ENCODE results near the gene UNC79. TPM values are rescaled to one million over a fixed set of nuclear protein-coding genes. Genes with fewer than 3 reads are reported as not detected.
A peak's percentile ranks its signal among the peaks of the same experiment; 100 is the strongest.
"Not testable (repeated sequence)": the region's sequence is repeated elsewhere in the genome, so short reads cannot be mapped to it uniquely, and the experiment has no call there.

Gene UNC79
- polyA plus RNA-seq, 3 donors: 0.01 to 0.02 TPM; not detected in 1

DNA sequence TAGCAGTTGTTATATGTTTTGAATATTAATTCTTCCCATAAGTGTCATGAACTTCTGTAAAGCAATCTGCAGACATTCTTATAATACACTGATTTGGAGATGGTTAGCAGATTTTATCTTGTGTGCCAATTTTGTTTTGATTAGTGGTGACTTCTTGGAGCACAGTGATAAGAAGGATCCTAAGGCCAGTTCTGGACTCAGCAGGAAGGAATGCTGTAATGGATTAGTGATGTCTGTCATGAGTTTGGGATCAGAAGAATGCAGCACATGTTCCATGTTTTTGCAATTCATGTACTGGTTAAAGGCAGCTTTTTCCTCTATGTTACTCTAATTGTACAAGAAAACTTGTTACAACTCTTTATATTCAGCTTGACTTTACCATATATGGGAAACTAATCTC is 91.5 kb downstream of the UNC79 start:
- Mint-ChIP-seq H3K27ac (no peak overlapping the region), H3K9me3 (peaks cover 20 to 45% (median 38%) of the 10 kb centered on the region in 7 donors), H3K4me3 (no peak overlapping the region)

DNA sequence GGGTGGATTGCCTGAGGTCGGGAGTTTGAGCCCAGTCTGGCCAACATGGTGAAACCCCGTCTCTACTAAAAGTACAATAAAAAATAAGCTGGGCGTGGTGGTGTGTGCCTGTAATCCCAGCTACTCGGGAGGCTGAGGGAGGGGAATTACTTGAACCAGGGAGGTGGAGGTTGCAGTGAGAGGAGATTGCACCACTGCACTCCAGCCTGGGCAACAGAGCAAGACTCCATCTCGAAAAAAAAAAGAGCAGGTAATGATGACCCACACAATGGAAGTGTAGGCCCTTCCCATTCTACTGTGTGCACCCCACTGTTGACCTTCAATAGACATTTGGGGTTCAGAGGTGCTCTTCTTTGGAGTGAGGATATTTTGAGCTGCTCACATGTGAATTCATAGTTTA is 94.5 kb downstream of the UNC79 start:
- H3K4me3 ChIP-seq (replicated peaks in 1 of 3; ENCODE audit: low read depth in 2 of 3, low read length in 3 of 3); H3K36me3 ChIP-seq (replicated peaks in 1 of 2; ENCODE audit: control insufficient read depth in 1 of 2, insufficient read depth in 2 of 2, low read length in 2 of 2); H4K20me1 ChIP-seq (ENCODE audit: insufficient read depth, low read length); H2AFZ ChIP-seq (ENCODE audit: insufficient read depth, low read depth, low read length, poor library complexity, severe bottlenecking); H3K27me3 Mint-ChIP-seq (ENCODE audit: low read depth in 3 of 3); H3K27me3 ChIP-seq (ENCODE audit: control insufficient read depth in 2 of 2, insufficient read depth in 2 of 2, low read length in 2 of 2); H3K27ac ChIP-seq (ENCODE audit: low read depth in 1 of 2, low read length in 2 of 2); DNase-seq; H3K4me2 ChIP-seq (replicated peaks; ENCODE audit: extremely low read depth, low read length, poor library complexity, severe bottlenecking); H3K9ac ChIP-seq (ENCODE audit: insufficient read depth, low read length, poor library complexity, severe bottlenecking); H3K4me3 Mint-ChIP-seq; H3K36me3 Mint-ChIP-seq; H3K79me2 ChIP-seq (ENCODE audit: insufficient read depth, low read length): not testable (repeated sequence)
- H3K9me3 Mint-ChIP-seq: peaks cover 12 to 22% (median 18%) of the 10 kb centered on the region in 7 donors
- intact Hi-C loops (cut with micrococcal nuclease): loop anchor here in 1 of 2 donors (10.0 kb wide), 1 partner anchor 190 kb away; the partner anchor contains the start of gene BTBD7
- H3K9me3 ChIP-seq (replicated peaks in 1 of 2; ENCODE audit: control insufficient read depth in 1 of 2, insufficient read depth in 1 of 2, low read length in 2 of 2): peaks cover 0 to 20% of the 10 kb centered on the region in 2 donors
- peaks cover 11 to 18% of the 10 kb centered on the region in 2 donors for H3K4me1 ChIP-seq (ENCODE audit: control insufficient read depth in 1 of 2, insufficient read depth in 2 of 2, low read length in 2 of 2)
- H3K27ac Mint-ChIP-seq: peak overlapping the region in 1 of 7 donors; percentile 46
- H3K4me1 Mint-ChIP-seq: peaks cover 16% of the 10 kb centered on the region
- WGBS (ENCODE audit: insufficient coverage): 100% methylated on average over 2 of the region's 5 CpGs

More for the DNA sequence above, 91.5 kb downstream of the UNC79 start:
- intact Hi-C loops (cut with micrococcal nuclease): loop anchor here in 1 of 2 donors (10.0 kb wide), 1 partner anchor 187 kb away; the partner anchor contains the start of gene BTBD7
- Histone ChIP-seq H3K27me3 (ENCODE audit: control insufficient read depth in 2 of 2, insufficient read depth in 2 of 2, low read length in 2 of 2) (no peaks in the 10 kb centered on the region), H4K20me1 (ENCODE audit: insufficient read depth, low read length) (no peaks in the 10 kb centered on the region), H3K4me2 (replicated peaks; ENCODE audit: extremely low read depth, low read length, poor library complexity, severe bottlenecking) (no peak overlapping the region), H3K27ac (ENCODE audit: low read depth in 1 of 2, low read length in 2 of 2) (no peak overlapping the region), H2AFZ (ENCODE audit: insufficient read depth, low read depth, low read length, poor library complexity, severe bottlenecking) (no peak overlapping the region), H3K36me3 (replicated peaks in 1 of 2; ENCODE audit: control insufficient read depth in 1 of 2, insufficient read depth in 2 of 2, low read length in 2 of 2) (no peaks in the 10 kb centered on the region), H3K79me2 (ENCODE audit: insufficient read depth, low read length) (no peaks in the 10 kb centered on the region), H3K4me1 (ENCODE audit: control insufficient read depth in 1 of 2, insufficient read depth in 2 of 2, low read length in 2 of 2) (peaks cover 7 to 9% of the 10 kb centered on the region in 2 donors), H3K4me3 (replicated peaks in 1 of 3; ENCODE audit: low read depth in 2 of 3, low read length in 3 of 3) (no peak overlapping the region), H3K9ac (ENCODE audit: insufficient read depth, low read length, poor library complexity, severe bottlenecking) (no peak overlapping the region), H3K9me3 (replicated peaks in 1 of 2; ENCODE audit: control insufficient read depth in 1 of 2, insufficient read depth in 1 of 2, low read length in 2 of 2) (peaks cover 0 to 46% of the 10 kb centered on the region in 2 donors)
- DNase-seq: no peak
- Mint-ChIP-seq H3K36me3 (no peaks in the 10 kb centered on the region), H3K27me3 (ENCODE audit: low read depth in 3 of 3) (peaks cover 0 to 5% (median 4%) of the 10 kb centered on the region in 3 donors), H3K4me1 (peaks cover 6% of the 10 kb centered on the region)
- TF ChIP-seq CTCF (IDR thresholded peaks at IDR 0.05): no peak

Data from CD14-positive monocyte (primary cell).